ENCODE measurements around the gene AUTS2.

Gene AUTS2

DNA sequence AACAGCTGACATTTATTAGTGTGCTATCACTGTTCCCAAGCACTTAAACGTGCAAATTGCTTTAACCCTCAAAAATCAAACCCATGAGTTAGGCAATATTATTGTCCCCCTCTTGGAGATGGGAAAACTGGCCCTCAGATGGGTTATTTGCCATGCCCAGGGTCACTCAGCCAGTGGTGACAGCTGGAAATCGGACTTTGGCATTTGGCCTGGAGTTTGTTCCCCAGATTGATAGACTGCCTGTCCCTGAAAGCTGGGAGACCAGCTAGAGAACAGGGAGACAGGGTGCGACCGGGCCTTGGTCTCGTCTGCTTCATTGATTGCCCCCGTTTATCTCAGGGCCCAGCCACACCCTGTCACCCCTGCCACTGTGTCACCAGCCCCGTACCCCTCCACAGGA, 1167.4 kb downstream of the AUTS2 start:
- DNase-seq (ENCODE audit: low spot score) (no peak), ATAC-seq (ENCODE audit: low read depth) (no peak)
- H3K36me3 ChIP-seq (ENCODE audit: low read depth) = no peaks in the 10 kb centered on the region
- H3K9me3 ChIP-seq (ENCODE audit: severe bottlenecking) = no peaks in the 10 kb centered on the region
- H3K4me1 ChIP-seq (ENCODE audit: insufficient read depth, poor library complexity, severe bottlenecking) = no peaks in the 10 kb centered on the region
- TF ChIP-seq, protein P1, sequence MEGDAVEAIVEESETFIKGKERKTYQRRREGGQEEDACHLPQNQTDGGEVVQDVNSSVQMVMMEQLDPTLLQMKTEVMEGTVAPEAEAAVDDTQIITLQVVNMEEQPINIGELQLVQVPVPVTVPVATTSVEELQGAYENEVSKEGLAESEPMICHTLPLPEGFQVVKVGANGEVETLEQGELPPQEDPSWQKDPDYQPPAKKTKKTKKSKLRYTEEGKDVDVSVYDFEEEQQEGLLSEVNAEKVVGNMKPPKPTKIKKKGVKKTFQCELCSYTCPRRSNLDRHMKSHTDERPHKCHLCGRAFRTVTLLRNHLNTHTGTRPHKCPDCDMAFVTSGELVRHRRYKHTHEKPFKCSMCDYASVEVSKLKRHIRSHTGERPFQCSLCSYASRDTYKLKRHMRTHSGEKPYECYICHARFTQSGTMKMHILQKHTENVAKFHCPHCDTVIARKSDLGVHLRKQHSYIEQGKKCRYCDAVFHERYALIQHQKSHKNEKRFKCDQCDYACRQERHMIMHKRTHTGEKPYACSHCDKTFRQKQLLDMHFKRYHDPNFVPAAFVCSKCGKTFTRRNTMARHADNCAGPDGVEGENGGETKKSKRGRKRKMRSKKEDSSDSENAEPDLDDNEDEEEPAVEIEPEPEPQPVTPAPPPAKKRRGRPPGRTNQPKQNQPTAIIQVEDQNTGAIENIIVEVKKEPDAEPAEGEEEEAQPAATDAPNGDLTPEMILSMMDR (IDR thresholded peaks at IDR 0.05; ENCODE audit: poor library complexity, severe bottlenecking) = no peak
- no peaks in the 10 kb centered on the region for H3K27me3 ChIP-seq (ENCODE audit: insufficient read depth, poor library complexity, severe bottlenecking)
- no peak overlapping the region for H3K27ac ChIP-seq (ENCODE audit: poor library complexity, severe bottlenecking)
- no peak overlapping the region for H3K4me3 ChIP-seq (ENCODE audit: severe bottlenecking)

DNA sequence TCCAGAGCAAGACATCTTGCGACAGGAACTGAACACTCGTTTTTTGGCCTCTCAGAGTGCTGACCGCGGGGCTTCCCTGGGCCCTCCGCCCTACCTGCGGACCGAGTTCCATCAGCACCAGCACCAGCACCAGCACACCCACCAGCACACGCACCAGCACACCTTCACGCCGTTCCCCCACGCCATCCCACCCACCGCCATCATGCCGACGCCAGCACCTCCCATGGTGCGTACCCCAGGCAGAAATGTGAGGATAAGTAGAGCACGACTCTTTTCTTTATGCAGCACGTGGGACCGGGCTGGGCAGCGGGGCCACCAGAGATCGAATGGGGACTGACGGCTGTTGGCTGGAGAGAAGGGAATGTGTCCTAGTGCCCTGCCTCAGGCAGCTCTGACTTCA, 1167.8 kb downstream of the AUTS2 start:
- no peaks in the 10 kb centered on the region for H3K36me3 ChIP-seq (ENCODE audit: low read depth)
- TF ChIP-seq, protein P1 (IDR thresholded peaks at IDR 0.05; ENCODE audit: poor library complexity, severe bottlenecking) = no peak
- H3K27me3 ChIP-seq (ENCODE audit: insufficient read depth, poor library complexity, severe bottlenecking) = no peaks in the 10 kb centered on the region
- H3K4me3 ChIP-seq (ENCODE audit: severe bottlenecking) = no peak overlapping the region
- ATAC-seq (ENCODE audit: low read depth) (no peak), DNase-seq (ENCODE audit: low spot score) (no peak)
- H3K9me3 ChIP-seq (ENCODE audit: severe bottlenecking) = no peaks in the 10 kb centered on the region
- no peak overlapping the region for H3K27ac ChIP-seq (ENCODE audit: poor library complexity, severe bottlenecking)
- H3K4me1 ChIP-seq (ENCODE audit: insufficient read depth, poor library complexity, severe bottlenecking) = no peaks in the 10 kb centered on the region

DNA sequence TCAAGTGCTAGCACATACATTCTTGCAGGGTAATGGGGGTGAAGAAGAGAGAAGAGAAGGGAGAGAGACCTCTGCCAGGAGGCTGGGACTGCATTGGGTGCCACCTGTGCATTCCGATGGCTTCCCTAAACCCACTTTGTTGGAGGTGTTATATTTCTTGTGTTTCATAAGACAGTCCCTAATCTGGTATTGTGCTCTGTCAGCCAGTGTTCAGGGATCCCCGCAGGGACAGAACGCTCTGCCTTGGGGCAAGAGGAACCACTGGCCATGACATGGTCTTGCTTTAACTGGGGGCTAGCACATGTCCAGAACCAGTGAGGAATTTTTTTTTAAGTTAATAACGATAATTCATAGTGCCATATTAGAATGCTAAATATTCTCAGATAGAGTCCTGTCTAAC, 1168.4 kb downstream of the AUTS2 start:
- H3K36me3 ChIP-seq (ENCODE audit: low read depth) = no peaks in the 10 kb centered on the region
- H3K27ac ChIP-seq (ENCODE audit: poor library complexity, severe bottlenecking) = no peak overlapping the region
- no peaks in the 10 kb centered on the region for H3K9me3 ChIP-seq (ENCODE audit: severe bottlenecking)
- DNase-seq (ENCODE audit: low spot score) (no peak), ATAC-seq (ENCODE audit: low read depth) (no peak)
- H3K4me3 ChIP-seq (ENCODE audit: severe bottlenecking) = no peak overlapping the region
- H3K27me3 ChIP-seq (ENCODE audit: insufficient read depth, poor library complexity, severe bottlenecking) = no peaks in the 10 kb centered on the region
- TF ChIP-seq, protein P1 (IDR thresholded peaks at IDR 0.05; ENCODE audit: poor library complexity, severe bottlenecking) = no peak
- no peaks in the 10 kb centered on the region for H3K4me1 ChIP-seq (ENCODE audit: insufficient read depth, poor library complexity, severe bottlenecking)

DNA sequence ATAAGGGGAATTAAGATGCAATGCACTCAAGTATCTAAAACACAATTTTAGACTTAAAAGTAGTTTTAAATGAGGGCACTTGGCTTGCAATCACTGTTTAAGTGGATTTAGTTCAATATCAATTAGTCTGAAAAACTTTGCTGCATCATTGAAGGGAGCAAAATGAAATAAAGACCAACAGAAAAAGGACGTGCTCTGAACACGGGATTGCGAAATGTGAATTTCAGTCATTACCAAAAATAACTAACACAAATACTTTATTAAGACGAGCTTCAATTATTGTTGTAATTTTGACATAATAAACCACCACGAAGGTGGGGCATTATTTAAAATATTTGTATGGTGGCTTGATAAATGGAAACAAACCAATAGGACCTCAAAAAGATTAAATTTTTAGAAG, 1171.9 kb downstream of the AUTS2 start:
- Histone ChIP-seq H3K27me3 (ENCODE audit: insufficient read depth, poor library complexity, severe bottlenecking) (no peaks in the 10 kb centered on the region), H3K27ac (ENCODE audit: poor library complexity, severe bottlenecking) (no peak overlapping the region), H3K4me1 (ENCODE audit: insufficient read depth, poor library complexity, severe bottlenecking) (no peaks in the 10 kb centered on the region), H3K36me3 (ENCODE audit: low read depth) (no peaks in the 10 kb centered on the region), H3K9me3 (ENCODE audit: severe bottlenecking) (no peaks in the 10 kb centered on the region), H3K4me3 (ENCODE audit: severe bottlenecking) (no peak overlapping the region)
- DNase-seq (ENCODE audit: low spot score) = no peak
- TF ChIP-seq, protein P1 (IDR thresholded peaks at IDR 0.05; ENCODE audit: poor library complexity, severe bottlenecking) = no peak
- ATAC-seq (ENCODE audit: low read depth) = no peak

DNA sequence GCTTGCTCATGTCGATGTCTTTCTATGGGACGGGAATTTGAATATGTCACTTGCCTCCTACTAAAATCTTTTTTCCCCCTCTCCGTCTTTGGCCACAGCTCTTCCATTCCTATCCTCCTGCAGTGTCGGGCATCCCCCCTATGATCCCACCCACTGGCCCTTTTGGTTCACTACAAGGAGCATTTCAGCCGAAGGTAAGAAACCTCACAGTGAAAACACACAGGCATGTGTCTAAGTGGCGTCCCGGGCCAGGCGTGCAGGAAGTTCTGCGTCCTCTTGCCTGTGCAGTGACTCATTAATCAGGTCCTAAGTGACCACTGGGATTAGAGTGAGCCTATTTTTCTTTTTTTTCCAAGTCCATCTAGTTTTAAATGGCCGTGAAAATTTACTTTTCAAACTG, 1173.2 kb downstream of the AUTS2 start:
- no peak overlapping the region for H3K27ac ChIP-seq (ENCODE audit: poor library complexity, severe bottlenecking)
- H3K4me1 ChIP-seq (ENCODE audit: insufficient read depth, poor library complexity, severe bottlenecking) = no peaks in the 10 kb centered on the region
- ATAC-seq (ENCODE audit: low read depth) (no peak), DNase-seq (ENCODE audit: low spot score) (no peak)
- no peaks in the 10 kb centered on the region for H3K27me3 ChIP-seq (ENCODE audit: insufficient read depth, poor library complexity, severe bottlenecking)
- TF ChIP-seq, protein P1 (IDR thresholded peaks at IDR 0.05; ENCODE audit: poor library complexity, severe bottlenecking) = no peak
- H3K36me3 ChIP-seq (ENCODE audit: low read depth) = no peaks in the 10 kb centered on the region
- H3K9me3 ChIP-seq (ENCODE audit: severe bottlenecking) = no peaks in the 10 kb centered on the region
- no peak overlapping the region for H3K4me3 ChIP-seq (ENCODE audit: severe bottlenecking)
